IPS-18c (cell line): ENCODE data around the gene LRCH1.

Source experiments
- H3K4me3 ChIP-seq: 2 replicates; pipeline ENCODE4 v1.7.0; 2013; ENCODE audit warnings: low read depth, mild to moderate bottlenecking, low read length, moderate library complexity; ENCODE audit not compliant: insufficient read depth
- H3K9me3 ChIP-seq: one replicate; pipeline ENCODE4 v1.6.1; 2013; ENCODE audit warnings: mild to moderate bottlenecking, low read length, moderate library complexity; ENCODE audit not compliant: control insufficient read depth, insufficient read depth

Gene LRCH1

DNA sequence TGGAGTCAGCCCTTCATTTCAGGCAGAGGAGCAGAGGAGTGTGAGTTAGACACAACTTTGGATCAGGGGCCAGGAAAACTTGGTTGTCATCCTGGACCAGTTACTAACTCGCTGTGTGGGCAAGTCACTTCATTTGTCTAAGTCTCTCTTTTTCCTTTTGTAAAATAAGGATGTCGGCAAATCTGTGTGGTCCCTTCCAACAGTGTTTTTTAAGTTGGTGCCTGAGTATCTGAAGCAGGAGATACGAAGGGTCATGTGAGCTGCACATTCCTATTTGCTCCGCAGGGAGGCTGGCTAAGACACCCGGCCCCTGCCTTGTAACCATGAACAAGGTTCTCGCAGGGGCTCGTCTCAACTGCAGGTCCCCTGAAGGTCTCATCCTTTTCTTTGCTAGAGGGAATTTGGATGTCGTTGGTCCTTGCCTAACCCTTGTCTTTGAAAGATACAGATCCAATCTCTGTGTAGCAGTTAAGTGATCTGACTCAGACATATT is 64.3 kb downstream of the LRCH1 start:
- Histone ChIP-seq H3K9me3 (no peaks in the 10 kb centered on the region), H3K4me3 (no peak overlapping the region)

DNA sequence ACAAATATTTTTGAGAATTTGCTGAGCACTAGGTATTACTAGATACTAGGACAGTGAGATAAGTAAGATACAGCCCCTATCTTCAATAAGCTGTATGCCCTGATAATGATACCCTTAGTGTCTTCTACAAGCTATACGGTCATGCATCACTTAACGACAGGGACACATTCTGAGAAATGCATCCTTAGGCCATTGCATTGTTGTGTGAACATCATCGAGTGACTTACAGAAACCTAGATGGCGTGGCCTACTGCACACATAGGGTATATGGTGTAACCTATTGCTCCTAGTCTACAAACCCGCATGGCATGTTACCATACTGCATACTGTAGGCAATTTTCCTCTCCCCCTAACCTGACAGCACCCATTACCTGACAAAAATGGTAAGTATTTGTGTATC is 64.9 kb downstream of the LRCH1 start:
- H3K4me3 ChIP-seq: no peak overlapping the region
- no peaks in the 10 kb centered on the region for H3K9me3 ChIP-seq

DNA sequence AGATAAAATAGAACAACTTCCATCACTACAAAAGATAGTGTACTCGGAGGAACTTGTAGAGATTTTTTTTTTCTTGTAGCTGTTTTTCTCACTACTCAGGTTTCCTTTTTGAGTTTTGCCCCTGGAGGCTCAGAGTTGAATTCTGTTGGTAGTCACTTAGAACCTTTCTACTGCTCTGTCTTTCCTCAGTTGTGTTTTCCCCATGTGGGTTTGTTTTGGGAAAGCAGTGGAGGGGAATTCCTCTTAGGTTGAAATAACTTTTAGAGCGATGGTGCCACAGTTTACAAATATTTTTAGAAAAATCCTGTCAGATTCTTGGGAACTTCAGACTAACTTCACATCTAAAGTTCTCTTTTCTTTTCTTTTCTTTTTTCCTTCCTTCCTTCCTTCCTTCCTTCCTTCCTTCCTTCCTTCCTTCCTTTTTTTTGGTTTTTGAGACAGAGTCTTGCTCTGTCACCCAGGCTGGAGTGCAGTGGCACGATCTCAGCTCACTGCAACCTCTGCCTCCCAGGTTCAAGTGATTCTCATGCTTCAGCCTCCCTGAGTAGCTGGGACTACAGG is 65.8 kb downstream of the LRCH1 start:
- H3K4me3 ChIP-seq: no peak overlapping the region

DNA sequence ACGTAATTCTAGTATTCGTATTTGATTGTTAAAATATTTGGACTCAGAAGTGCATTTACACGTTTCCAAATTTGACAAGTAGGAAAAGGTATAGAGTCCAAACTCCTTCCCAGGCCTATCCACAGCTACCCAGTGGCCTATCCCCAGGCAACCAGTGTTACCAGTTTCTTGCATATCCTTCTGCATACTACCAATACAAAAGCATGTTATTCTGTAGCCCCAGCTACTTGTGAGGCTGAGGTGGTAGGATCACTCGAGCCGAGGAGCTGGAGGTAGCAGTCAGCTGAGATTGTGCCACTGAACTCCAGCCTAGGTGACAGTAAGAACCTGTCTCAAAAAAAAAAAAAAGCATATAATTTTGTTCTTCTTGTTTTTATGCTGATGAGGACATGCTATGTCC is 67.1 kb downstream of the LRCH1 start:
- Histone ChIP-seq H3K4me3 (no peak overlapping the region), H3K9me3 (no peaks in the 10 kb centered on the region)

More for the DNA sequence above, 65.8 kb downstream of the LRCH1 start:
- no peaks in the 10 kb centered on the region for H3K9me3 ChIP-seq

DNA sequence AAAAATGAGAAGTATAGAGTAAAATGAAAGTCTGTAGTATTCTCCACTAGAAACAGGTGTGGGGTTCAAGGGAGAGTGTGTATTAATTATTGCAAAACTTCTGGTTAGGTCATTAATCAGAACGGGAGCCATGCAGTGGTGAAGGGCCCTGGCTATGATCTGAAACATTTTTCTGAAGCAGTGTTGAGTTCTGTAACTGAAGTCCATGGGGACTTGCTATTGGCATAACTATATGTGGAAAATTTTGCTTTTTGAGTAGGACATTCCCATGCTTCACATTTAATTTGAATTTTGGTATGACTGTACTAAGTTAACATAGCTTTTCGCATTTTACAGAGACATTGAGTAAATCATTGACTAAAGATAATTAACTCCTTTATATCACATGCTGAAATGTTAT is 67.5 kb downstream of the LRCH1 start:
- Histone ChIP-seq H3K4me3 (no peak overlapping the region), H3K9me3 (no peaks in the 10 kb centered on the region)

DNA sequence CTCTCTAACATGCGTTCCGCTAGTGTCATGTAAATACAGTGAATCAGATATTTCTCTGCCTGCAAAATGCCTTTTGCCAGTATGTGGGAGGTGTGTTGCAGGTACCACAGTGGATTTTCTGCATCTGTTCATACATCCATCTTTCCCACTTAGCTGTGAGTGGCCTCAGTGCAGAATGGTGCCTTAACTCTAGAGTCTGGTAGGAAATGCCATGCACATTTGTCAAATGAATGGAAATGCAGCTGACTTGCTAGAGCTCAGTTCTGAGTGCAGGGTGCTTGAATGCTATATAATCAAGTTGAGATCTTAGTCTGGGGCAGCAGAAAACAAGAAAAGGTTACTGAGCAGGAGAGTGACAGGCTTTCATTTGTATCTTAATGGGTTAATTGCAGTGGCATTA is 68.2 kb downstream of the LRCH1 start:
- H3K4me3 ChIP-seq: no peak overlapping the region
- no peaks in the 10 kb centered on the region for H3K9me3 ChIP-seq

DNA sequence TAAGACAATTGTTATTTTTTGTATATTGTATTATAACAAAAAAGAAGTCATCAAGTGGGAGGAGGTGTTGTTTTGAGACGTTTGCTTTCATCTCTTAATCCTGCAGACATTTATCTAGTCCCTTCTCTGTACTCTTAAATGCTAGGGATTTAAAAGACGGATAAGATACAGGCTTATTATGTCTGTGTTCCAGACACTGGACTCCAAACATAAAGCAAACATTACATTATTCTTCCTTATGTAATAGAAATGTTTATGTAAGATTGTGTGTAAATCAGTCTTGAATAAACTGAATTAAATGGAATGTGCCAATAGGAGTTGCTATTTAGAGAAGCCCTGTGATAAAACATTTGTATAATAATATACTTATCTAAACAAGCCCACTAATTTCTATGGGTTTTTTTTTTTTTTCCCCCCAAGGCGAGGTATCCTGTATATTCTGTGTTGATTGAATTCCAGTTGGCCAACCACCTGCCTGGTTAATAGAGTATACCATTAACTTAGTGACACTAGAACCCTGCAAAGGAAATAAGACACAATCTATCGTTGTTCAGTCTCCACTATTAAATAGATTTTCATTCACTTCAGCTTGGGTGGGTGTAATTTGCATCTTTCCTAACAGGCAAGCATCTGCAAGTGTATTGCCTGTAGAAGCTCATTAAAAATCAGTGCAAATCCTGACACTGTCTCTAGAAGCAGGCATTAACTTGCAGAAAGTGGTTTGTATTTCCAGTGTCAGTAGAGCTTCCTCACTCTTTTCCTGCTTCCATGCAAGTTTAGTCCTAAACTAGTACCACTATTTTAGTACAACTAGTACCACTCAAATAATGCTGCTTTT is 69.0 kb downstream of the LRCH1 start:
- Histone ChIP-seq H3K9me3 (no peaks in the 10 kb centered on the region), H3K4me3 (no peak overlapping the region)

DNA sequence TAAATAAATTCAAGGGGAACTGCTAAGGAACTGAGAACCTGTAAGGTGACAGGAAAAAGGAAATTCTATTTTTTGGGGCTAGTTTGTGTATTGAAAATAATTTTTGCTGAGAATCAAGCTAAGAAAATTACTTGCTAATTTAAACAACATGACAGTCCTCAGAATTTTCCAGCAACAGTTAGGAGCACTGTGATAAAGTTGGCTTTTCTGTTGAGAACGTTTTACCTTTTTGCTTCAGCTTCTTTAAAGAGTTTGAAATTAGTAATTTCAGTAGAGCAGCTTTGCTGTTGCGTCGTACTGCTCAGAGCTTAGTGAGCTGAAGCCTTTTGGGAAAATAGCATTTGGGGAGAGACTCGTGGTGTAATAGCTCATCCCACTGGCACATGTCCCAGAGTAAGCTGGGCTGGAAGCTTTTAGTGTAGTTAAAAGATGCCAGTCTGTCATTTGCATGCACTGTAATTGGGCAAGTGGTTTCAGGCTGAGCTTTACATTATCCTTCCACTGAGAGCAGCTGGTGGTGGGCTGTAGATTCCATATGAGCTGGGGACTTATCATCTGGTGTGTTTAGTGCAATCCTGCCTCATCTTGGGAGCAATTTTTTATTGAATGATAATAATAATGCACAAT is 69.8 kb downstream of the LRCH1 start:
- H3K4me3 ChIP-seq: no peak overlapping the region
- H3K9me3 ChIP-seq: no peaks in the 10 kb centered on the region

DNA sequence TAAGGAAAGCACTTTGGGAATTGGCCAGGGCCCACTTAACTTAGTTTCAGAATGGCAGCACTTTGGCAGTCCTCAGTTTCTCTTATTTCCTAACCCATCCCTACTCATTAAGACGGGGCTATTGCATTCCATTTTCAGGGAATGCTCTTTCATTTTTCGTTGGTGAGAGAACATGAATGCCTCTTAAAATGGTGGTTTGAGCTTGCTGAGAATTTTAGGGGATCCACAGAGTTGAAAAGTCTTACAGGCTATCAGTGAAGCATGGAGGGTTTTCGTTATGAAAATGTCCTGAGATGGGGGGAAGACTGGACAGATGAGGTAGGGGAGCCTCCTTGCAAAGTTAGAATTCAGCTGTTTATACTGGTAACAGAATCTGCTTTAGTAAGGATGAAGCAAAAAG is 71.4 kb downstream of the LRCH1 start:
- no peak overlapping the region for H3K4me3 ChIP-seq
- H3K9me3 ChIP-seq: no peaks in the 10 kb centered on the region

DNA sequence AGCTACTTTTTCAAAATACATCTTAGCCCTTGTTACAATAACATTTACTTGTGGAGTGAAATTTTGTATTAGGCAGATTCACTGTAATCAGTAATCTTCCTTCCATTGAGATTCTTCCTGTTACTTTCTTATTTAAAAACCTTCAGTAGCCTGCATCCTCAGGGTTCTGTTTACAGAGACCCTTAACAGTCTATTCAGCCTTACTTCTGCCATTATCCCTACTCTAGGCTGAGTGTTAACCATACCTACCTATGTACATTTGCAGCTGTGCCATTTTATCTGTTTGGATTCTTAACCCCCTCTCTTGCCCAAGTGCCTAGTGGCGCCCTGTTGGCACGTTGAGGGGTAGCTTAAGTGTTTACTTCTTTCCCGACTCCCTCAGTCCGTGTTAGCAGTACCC is 71.9 kb downstream of the LRCH1 start:
- Histone ChIP-seq H3K4me3 (no peak overlapping the region), H3K9me3 (no peaks in the 10 kb centered on the region)

DNA sequence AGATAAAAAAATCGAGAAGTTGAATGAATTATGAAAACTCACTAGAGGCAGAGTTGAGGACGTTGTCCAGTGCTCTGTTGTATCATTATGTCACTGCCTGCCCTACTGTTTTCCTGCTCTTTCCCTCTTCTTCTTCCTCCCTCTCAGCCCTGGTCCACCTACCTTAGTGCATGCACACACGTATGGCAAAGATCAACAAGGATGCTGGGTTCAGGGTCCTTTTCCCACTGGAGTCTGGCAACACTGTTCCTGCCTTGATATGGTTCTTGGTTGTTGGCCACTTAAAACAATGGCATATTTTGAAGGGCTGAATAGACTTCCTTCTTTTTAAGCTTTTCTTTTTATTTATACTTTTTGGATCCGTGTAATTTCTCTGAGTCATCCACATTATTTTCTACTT is 74.5 kb downstream of the LRCH1 start:
- no peak overlapping the region for H3K4me3 ChIP-seq
- H3K9me3 ChIP-seq: no peaks in the 10 kb centered on the region

DNA sequence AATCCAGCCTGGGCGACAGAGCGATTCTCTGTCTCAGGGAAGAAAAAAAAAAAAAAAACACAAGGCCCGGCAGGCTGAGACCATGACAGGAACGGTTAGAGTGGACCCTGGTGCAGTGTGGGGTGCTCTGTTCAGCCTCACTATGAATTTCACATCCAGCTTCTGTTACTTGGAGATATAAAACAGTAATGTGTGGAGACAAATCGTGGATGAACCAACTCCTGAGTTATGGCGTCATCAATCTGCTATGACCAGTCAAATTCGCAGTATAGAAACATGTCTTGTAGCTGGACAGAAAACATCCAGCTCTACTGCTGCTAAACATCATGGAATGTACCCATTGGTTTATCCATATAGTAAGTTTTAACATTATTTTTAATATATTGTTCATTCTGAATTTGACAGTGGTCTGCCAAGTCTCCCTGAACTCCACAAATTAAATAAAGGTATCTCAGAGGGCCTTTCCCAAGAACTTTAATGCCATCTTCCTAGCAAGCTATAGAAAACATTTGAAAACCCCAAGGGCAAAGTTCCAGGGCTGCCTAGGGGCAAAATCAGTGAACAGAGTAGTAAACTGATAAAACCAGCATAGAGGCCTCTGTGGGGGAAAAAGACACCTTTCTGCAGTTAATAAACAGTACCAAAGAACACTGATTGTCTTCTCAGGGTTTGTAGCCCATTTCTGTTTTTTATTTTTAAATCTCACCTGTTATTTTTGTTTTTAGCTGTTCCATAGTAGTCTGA is 75.8 kb downstream of the LRCH1 start:
- H3K9me3 ChIP-seq: no peaks in the 10 kb centered on the region
- no peak overlapping the region for H3K4me3 ChIP-seq

DNA sequence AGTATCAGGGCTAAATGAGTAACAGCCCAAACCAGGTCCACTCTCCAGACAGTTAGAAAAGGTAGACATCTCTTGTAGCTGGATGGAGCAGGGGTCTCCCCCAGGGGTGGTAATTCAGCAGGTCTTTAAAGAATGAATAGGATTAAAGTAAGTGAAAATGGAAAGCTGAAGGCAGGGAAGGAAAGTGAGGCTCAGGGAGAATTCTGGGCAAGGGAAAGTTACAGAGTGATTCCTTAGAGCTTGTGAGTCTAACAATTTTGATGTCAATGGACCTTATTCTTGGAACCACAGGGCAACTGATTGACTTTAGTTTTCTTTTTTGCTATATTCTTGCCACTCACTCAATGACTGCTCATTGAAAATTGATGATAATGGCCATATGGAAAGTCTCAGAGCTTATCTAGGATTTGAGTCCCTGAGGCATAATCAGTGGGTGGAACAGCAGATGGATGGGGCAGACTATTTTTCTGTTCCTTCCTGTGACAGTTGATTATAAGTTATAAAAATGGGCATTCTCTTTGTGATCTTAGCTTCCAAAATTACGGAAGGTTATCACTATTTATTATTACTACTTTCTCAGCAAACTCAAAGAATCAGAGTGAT is 76.9 kb downstream of the LRCH1 start:
- Histone ChIP-seq H3K9me3 (no peaks in the 10 kb centered on the region), H3K4me3 (no peak overlapping the region)

DNA sequence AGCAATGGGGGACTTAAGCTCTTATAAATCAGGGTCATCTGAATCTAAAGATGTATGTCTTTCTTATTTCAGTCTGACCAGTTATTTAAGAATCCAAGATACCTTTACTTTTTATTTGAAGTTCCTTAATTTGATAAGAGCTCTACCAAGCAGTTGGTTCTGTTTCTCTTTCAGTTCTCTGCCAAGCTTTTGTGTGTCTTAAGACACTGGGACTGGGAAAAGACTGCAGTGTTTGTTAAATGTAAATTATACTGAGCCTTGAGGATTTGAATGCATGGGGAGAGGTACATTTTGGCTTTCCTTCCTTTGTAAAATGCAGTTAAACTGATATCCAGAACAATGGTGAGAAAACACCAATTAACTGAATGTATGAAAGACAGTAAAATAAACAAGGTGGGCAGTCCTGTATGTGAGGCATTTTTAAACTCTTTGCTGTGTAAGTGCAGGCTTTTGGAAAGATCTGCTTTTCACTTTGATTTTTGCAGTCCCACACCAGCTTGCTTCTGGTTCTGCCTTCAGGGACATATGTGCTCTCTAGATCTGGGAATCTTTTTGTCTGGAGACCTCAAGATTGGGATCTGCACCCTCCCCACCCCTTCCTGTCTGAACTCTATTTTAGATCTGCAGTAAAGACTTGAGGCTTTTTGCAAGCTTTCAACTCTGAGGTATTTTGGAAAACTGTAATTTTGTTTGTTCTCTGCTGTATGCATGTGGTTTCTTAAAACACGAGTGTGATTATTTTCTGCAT is 77.6 kb downstream of the LRCH1 start:
- no peaks in the 10 kb centered on the region for H3K9me3 ChIP-seq
- no peak overlapping the region for H3K4me3 ChIP-seq

DNA sequence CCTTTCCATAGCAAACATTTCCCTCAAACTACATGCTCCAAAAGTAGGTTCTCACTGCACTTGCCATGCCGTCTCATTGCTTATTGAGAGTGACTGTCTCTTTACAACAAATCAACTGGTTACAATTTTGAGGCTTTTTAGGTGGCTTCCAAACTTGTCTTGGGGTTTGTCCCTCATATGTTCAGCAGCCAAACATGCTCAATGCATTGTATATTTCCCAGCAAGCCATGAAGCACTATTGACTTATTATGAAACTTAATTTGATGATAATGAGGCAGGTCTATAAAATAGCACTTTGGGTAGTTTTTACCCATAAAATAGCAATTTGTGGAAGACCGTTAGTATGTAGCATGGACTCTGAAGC is 78.2 kb downstream of the LRCH1 start:
- H3K4me3 ChIP-seq: no peak overlapping the region

DNA sequence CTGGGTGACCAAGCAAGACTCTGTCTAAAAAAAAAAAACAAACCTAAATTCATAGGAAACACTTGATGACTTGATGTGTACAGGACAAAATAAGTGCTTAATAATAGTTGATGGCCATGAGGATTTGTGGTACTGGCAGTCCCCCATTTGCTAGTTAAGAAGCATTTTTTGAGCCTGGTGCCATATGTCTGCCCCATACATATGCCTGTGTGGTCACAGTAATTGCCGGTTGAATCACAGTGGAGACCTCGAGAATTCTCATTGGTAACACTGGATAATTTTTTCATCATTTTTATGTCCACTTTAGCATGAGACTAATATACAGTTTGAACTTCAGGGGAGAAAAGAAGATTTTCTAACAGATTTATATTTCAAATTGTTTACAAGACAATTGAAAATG is 79.2 kb downstream of the LRCH1 start:
- Histone ChIP-seq H3K9me3 (no peaks in the 10 kb centered on the region), H3K4me3 (no peak overlapping the region)

More for the DNA sequence above, 78.2 kb downstream of the LRCH1 start:
- no peaks in the 10 kb centered on the region for H3K9me3 ChIP-seq

DNA sequence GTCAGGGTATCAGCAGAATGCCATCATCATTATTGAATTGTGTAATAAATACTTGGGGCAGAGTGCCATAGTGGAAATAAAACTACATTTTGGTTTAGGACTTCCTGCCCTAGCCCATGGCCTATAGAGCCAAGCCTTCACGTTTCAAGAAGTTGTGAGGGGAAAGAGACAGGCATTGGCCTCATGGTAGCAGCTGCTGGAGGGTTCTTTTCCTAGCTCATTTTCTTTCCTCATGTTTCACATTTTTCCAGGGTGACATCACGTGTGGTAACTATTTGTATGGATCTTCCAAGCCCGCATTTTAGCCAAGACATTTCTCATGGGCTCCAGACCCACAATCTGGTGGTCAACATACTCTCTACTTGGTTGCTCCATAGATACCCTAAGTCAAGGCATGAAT is 80.4 kb downstream of the LRCH1 start:
- Histone ChIP-seq H3K9me3 (no peaks in the 10 kb centered on the region), H3K4me3 (no peak overlapping the region)
